NCI-H82 treated with DMSO at 0.1 percent for 48 hours (cell line): ENCODE data around the gene RAP1GAP2.
A peak's percentile ranks its signal among the peaks of the same experiment; 100 is the strongest.
"Not testable (repeated sequence)": the region's sequence is repeated elsewhere in the genome, so short reads cannot be mapped to it uniquely, and the experiment has no call there.

Source experiments
- DNase-seq: peaks from one replicate; lab custom pipeline; 2025; ENCODE audit not compliant: unreplicated experiment; lab: John Stamatoyannopoulos, UW

RAP1GAP2 gene

GRCh38 chr17:2881295-2881694 lies 85.1 kb downstream of the RAP1GAP2 start:
- DNase-seq, result no peak

DNA sequence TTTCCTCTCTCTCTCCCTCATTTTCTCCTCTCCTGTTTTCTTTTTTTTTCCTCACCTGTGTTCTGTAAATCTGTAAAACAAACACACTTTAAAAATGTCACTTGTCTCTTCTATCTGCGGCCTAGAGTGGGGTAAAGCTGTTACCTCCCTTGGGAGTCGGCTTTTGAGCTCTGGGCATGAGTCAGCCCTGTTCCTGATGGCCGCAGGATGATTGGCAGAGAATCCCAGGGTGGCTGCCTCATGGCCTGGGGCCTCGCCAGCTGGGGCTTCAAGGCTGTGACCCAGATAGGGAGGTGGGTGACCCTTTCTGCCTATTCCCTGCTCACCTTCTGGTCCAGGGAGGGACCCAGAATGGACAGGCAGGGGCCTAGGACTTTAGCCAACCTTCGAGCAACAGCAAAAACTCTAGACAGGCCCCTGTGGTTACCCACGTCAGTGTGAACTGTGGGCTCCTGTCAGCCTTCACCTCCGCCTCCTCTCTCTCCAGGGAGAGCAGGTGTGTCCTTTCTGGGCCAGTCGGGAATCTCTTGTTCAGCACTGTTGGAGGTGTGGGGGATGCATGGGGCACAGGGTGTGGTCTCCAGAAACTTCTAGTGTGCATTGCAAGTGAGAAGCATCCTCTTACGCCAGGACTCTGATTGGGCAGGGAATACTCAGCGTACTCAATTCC lies 87.4 kb downstream of the RAP1GAP2 start:
- DNase-seq, result peak; percentile 64

GRCh38 chr17:2885733-2886132 lies 89.5 kb downstream of the RAP1GAP2 start:
- no peak for DNase-seq

- no peak for DNase-seq
Measured at GRCh38 chr17:2888326-2888725, 92.1 kb downstream of the RAP1GAP2 start.

GRCh38 chr17:2889256-2889655 lies 93.0 kb downstream of the RAP1GAP2 start:
- no peak for DNase-seq

DNA sequence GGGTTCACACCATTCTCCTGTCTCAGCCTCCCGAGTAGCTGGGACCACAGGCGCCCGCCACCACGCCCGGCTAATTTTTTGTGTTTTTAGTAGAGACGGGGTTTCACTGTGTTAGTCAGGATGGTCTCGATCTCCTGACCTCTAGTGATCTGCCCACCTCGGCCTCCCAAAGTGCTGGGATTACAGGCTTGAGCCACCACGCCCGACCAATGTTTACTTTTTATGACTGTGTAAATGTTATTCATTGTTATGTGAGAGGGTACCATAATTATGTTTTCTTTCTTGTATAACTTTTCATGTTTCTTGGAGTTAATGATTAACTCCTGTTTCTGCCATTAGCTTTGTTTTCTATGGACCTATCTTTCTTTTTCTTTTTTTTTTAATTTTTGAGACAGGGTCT lies 94.5 kb downstream of the RAP1GAP2 start:
- not testable (repeated sequence) for DNase-seq

- DNase-seq, result no peak
Measured at GRCh38 chr17:2892305-2892971, 96.2 kb downstream of the RAP1GAP2 start.

DNA sequence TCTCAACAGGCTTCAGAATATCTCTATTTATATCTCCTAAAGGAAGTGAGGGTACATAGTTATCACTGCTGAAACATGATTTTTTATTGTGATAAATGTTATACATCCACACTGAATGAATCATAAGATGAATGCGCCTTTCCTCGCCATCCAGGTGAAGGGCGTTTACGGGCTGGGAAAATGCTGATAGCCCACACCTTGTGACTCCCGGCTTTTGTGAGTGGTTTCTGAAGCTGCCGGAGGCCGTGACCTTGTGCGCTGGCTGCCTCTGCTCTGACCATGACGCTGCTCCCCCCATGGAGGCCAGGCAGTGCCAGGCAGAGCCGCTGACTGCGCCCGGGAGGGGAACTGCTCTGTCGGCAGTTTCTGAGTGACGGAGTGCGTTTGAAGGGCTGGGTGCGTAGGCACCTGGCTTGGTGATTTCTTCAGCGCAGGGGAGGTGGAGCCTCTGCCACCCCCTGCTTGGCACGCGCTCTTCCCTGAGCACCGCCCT lies 97.2 kb downstream of the RAP1GAP2 start:
- no peak for DNase-seq

DNA sequence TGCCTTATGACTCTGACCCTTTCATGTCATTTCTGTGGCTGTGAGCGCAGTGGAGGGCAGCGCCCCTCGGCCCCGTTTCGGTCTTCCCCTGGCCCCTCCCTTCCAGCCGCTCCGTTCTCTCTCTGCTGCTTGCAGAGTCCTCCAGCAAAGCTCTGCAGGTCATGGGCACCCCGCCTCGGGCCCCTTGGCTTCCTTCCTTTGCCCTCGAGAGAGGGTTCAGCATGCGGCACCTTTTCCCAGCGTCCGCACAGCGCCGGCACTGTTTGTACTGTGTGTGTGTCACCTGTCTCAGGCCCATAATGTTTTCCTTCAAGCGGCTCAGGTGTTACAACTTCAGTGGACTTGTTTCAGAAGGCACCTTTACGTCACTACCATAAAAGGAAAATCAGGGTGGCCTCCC lies 98.5 kb downstream of the RAP1GAP2 start:
- DNase-seq, result no peak

GRCh38 chr17:2897605-2898004 lies 101.4 kb downstream of the RAP1GAP2 start:
- DNase-seq, result no peak

DNA sequence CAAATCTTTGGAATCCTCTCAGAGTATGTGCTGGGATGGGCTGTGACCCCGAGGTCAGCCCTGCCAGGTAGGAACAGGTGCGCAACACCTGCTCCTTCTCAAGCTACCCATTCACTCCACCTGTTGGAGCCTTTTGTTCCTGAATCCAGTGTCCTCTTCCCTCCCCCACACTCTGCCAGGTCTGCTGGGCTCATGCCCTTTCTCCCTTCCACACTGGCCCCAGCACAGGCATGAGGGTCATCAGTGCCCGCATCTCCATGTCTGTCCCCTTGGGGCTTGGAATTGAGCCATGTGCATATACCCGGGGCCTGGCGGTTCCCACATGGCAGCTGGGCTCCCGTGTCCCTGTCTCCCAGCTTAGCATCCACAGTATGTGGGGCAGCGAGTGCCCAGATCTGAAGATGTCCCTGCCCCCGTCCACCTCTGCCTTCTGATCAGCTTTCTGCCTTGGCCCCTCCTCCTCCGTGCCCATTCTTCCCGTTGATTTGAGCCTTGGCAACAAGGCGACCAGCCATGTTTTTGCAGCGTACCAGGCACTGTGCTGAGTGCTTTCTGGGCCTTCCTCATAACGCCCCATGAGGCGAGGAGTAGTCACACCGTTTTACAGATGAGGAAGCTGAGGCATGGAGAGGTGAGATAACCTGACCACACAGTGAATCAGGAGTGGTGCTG lies 102.2 kb downstream of the RAP1GAP2 start:
- no peak for DNase-seq

DNA sequence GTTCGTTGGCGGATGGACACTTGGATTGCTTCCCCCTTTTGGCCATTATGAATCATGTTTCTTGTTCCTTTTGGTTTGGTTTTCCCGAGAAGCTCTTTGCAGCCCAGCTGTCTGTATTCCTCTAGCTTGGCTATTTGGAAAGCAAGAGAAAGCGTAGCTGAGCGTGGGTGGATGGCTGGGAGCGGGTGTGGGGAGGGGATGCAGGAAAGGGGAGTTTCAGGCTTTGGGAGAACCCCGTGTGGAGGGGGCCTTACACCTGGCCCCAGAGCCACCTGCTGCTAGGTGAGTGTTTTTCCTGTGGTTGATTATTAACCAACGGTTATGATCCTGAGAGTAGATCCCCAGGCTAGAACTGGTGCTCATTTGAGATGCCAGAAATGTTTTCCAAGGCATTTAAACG lies 103.7 kb downstream of the RAP1GAP2 start:
- DNase-seq, result no peak

DNA sequence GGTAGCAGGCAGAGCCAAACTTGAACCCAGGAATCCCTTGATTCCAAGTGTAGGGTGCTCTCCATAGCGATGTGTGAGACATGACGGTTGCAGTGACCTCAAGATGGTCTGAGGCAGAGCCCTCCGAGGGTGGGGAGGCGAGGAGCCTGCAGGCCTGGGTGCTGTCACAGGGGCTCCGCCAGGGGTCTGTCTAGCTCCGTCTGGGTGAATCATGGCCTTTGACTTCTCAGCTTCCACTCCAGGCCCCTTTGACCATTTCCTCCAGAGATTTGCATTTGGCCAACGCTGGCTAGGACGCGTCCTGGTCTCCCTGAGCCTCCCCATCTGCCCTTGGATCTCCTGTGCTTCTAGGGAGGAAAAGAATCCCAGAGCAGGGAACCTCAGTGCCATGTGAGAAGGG lies 104.6 kb downstream of the RAP1GAP2 start:
- no peak for DNase-seq

DNA sequence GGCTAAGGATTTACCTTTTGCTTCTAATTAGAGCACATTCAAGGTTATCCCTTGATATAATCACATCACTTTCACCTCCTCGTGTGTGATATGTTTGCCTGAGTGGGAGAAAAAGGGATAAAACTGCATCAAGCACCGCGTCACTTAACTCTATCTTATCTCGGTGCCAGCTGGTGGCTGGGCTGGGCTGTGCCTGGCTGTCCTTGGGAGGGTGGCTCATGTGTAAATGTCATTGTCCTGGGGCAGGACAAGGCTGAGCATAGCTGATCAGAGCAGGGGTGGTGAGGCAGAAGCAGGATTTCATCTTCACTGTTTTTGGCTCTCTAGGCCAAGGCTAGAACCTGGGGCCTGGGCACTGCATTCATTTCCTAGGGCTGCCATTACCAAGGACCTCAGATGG lies 105.3 kb downstream of the RAP1GAP2 start:
- no peak for DNase-seq

DNA sequence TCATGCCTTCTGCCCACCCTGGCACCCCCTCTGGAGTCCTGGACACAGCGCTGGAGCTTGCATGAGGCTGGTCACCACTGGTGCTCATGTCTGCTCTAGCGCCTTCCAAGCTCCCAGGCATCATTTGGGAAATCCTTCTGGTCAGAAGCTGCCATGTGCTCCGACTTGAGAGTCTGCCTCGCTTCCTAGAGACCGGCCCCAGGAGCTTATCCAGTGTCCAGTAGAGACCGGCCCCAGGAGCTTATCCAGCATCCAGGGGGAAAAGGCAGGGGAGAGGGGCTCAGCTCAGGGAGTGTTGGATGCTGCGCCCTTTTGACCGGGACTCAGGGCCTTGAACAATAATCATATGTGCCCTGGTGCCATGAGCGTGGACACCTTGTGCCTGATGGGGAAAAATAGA lies 106.3 kb downstream of the RAP1GAP2 start:
- no peak for DNase-seq

- DNase-seq, result no peak
Measured at GRCh38 chr17:2903193-2903974, 107.1 kb downstream of the RAP1GAP2 start.

DNA sequence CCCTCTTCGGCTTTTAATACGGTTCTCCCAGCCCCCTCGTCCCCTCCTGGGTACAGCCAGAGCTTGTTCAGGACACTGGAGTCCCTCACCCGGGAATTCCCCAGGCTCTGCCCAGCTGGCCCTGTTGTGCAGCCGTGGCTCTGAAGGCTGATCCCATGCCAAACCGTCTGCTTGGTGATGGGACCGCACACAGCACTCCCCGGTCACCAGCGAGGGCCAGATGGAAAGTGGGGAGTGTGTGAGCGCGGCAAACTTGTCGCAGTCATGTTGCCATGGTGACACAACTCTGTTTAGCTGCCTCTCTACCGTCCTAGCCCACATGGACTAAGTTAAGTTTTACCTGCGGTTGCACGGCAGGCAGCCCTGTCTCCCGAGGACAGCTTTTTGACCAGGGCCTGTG lies 107.9 kb downstream of the RAP1GAP2 start:
- DNase-seq, result no peak

DNA sequence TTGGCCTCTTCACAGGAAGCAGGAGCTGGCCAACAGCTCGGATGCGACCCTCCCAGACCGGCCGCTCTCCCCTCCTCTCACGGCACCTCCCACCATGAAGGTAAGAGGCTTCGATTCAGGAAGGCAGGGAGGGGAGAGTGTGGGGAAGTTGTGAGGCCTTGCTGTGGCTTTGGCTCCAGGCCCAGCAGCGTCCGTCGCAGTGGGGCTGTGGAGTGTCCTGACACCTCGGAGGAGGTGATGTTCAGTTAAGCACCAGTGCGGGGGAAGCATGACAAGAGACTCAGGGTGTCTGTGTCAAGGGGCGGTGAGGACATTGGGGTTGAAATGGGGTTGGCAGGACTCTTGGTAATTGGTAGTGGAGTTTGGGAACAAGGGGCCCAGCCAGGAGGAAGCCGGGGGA lies 109.0 kb downstream of the RAP1GAP2 start:
- no peak for DNase-seq

GRCh38 chr17:2905696-2906501 lies 109.7 kb downstream of the RAP1GAP2 start:
- no peak for DNase-seq

DNA sequence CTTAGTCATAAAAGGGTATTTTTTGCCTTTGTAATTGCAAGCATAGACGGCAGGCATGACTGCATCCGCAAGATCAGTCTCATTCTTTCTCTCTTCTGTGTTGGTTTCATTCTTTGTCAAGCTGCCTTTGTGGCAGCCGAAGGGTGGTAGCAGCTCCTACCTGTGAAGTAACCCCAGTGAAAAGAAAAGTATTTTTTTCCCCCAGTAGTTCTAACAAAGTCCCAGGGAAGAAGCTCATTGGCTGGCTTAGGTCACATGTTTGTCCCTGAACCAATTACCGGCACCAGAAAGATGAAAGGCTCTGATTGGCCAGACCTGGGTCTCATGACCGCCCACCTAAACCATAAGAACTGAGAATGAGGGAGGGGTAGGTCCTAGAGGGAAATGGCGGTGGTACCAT lies 110.7 kb downstream of the RAP1GAP2 start:
- no peak for DNase-seq
